GM10266 (cell line): ENCODE data around the gene AMH.
A peak's percentile ranks its signal among the peaks of the same experiment; 100 is the strongest.

Experiments
- DNase-seq: peaks from one replicate; pipeline ENCODE4 v3.0.0; 2012; ENCODE audit errors: extremely low spot score
- CTCF ChIP-seq: IDR thresholded peaks from 2 replicates; pipeline ENCODE4 v1.5.1; 2012; ENCODE audit warnings: mild to moderate bottlenecking, low read depth; ENCODE audit not compliant: control insufficient read depth, insufficient read depth; ENCODE audit errors: missing control alignments

The AMH gene

GRCh38 chr19:2260341-2260805 lies 11.2 kb downstream of the AMH start:
- no peak for TF ChIP-seq CTCF
- no peak for DNase-seq

GRCh38 chr19:2261438-2262172 lies 12.5 kb downstream of the AMH start:
- DNase-seq = peak; percentile 44
- peak; percentile 70 for TF ChIP-seq CTCF

- DNase-seq = peak; percentile 80
- no peak for TF ChIP-seq CTCF
These were observed 17.3 kb downstream of the AMH start for GRCh38 chr19:2266183-2266993.

- no peak for DNase-seq
- TF ChIP-seq CTCF = no peak
These were observed 19.3 kb downstream of the AMH start for GRCh38 chr19:2268480-2268830.

GRCh38 chr19:2268861-2269243 lies 19.7 kb downstream of the AMH start:
- DNase-seq = no peak
- no peak for TF ChIP-seq CTCF

- no peak for TF ChIP-seq CTCF
- DNase-seq = peak; percentile 100
These were observed 20.4 kb downstream of the AMH start for GRCh38 chr19:2269244-2270156.
